SK-N-SH treated with all-trans-retinoic acid at 6 μM for 48 hours (cell line): ENCODE measurements around the gene CHCT1.

ENCODE experiments used
- BACH2 ChIP-seq: fragments of 250-450 bp; sonication (Bioruptor Pico); IDR thresholded peaks from 2 replicates; pipeline ENCODE4 v1.9.0; 2021; ENCODE audit warnings: mild to moderate bottlenecking, borderline replicate concordance
- OSR1 ChIP-seq: fragments of 250-450 bp; sonication (Bioruptor Pico); IDR thresholded peaks from 2 replicates; pipeline ENCODE4 v1.8.0; 2022; ENCODE audit warnings: moderate library complexity, mild to moderate bottlenecking, inconsistent platforms
- PATZ1 ChIP-seq: fragments of 250-450 bp; sonication (Bioruptor Pico); IDR thresholded peaks from 2 replicates; pipeline ENCODE4 v1.8.0; 2020; ENCODE audit warnings: mild to moderate bottlenecking, moderate library complexity, borderline replicate concordance
- POU6F1 ChIP-seq: fragments of 250-450 bp; sonication (Bioruptor Pico); IDR thresholded peaks from 2 replicates; pipeline ENCODE4 v1.8.0; 2021; ENCODE audit warnings: low read depth, mild to moderate bottlenecking, moderate library complexity, borderline replicate concordance
- RARB ChIP-seq: fragments of 250-450 bp; sonication (Bioruptor Pico); IDR thresholded peaks from 2 replicates; pipeline ENCODE4 v1.8.0; 2021; ENCODE audit warnings: mild to moderate bottlenecking, moderate library complexity
- TCF4 ChIP-seq: fragments of 250-450 bp; sonication (Bioruptor Pico); IDR thresholded peaks from 2 replicates; pipeline ENCODE4 v1.8.0; 2021; ENCODE audit warnings: mild to moderate bottlenecking, moderate library complexity, borderline replicate concordance

DNA sequence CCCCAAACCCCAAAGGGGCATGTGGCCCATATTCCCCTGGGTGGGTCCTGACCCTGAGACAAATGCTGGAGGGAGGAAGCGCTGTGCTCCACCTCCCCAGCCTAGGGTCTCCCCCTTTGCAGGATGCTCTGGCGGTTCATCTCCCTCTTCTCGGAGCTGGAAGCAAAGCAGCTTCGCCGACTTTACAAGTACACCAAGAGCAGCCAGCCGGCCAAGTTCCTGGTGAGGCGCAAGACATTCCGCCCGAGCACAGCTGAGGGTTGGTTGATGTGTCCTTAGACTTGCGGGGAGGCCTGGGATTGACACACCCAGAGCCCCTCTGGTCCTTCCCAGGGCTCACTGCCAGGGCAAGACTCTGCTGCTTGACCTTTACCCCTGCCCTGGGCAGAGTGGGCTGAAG, 4.3 kb downstream of the CHCT1 start:
- TF ChIP-seq PATZ1 (no peak), BACH2 (CRISPR knock-in tag) (no peak), OSR1 (CRISPR knock-in tag) (no peak), POU6F1 (no peak), RARB (CRISPR knock-in tag) (no peak), TCF4 (CRISPR knock-in tag) (no peak)
